ENCODE data around the gene SPACA7.

SPACA7 gene, protein sequence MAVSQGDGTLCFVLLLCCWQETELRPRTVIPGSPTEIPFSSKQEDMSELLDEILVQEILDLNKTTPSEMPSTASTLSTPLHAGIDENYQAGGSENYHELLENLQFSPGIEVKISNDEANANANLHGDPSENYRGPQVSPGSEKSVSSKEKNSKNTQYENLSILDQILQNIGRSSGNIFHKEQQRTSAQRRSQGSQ

DNA sequence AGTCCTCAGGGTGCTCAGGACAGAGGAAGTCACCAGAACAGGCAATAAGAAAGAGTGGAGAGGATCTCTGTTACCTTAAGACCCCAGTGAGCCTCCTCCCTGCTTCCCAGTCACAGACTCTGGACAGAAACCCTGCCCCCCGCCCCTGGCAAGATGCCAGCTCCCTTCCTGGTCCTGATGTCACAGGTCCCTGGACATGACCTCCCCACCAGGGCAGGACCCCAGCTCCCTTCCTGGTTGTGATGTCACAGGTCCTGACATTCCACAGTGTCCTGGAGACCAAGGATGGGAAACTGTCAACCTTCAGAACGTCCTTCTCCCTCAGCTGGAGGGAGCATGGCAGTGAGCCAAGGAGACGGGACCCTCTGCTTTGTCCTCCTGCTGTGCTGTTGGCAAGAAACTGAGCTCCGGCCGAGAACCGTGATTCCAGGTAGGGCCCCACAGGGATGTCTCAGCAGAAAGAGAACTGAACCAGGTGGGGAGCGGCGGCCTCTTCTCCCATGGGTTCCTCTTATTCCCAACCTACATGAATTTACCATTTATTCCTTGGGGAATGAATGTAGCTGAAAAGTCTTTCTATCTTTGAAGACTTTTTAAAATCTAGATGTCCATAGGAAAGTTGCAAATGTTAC lies at the start of gene SPACA7:
TSS of gene SPACA7 (plus strand) at position 306 of the 632 bp plus-strand sequence. CDS start at position 337, 31 bp downstream.
- no peak for DNase-seq

DNA sequence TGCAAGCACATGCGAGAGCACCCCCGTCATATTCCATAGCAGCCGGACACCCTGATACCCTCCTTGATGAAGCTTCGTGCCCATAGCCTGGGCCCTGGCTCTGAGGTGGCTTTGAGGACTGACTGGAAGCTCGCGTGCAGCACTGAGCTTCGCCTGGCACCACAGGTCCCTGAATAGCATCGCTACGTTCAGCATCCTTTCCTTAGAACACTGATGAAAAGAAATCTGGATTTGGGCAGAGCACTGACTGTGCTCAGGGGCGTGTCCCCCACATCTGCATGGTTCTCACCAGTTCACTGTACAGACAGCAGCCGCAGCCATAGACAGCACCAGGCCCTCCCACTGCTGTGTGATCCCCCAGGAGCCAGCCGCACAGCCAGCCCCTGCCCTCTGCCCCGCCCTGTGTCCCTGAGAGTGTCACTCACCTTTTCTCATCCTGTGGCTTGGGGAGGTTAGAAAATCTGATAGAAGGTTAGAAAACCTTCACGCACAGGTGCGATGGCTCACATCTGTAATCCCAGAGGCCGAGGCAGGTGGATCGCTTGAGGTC lies 49.3 kb upstream of the SPACA7 start:
- no peak for DNase-seq

DNA sequence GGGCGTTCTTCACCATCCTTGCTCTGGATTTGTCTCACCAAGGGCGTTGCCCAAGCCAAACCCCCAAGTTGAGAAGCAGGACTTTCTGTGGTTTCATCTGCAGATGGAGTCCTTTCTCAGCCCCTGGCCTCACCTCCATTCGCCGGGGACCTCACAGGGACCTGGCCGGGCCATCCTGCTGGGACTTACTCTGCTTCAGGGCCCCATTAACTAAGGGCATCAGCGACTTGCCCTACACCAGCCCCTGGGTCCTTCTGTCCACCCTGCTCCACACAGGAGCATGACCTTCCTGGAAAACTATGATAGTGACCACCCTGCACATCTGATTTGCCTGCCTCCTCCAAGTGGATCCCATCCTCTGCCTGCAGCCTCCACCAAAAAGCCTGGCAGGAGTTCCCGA lies 47.2 kb upstream of the SPACA7 start:
- no peak for DNase-seq

DNA sequence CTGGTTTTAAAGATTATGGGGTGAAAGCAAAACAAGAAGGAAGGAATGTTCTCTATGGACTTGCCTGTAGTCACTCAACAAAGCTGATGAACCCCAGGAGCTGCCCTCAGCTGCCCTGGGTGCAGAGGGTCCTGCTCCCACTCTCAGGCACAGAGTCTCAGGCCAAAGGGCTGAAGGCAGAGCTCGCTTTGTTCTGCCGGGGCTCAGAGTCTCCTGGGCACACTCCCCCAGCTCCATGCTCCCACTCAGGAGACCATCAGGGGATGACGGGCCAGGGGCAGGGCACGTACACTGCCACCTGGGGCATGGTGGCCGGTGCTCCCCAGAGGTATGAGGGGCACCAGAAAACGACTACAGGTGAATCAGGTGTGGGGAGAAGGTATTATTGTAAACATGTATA lies 46.8 kb upstream of the SPACA7 start:
- DNase-seq, result no peak

DNA sequence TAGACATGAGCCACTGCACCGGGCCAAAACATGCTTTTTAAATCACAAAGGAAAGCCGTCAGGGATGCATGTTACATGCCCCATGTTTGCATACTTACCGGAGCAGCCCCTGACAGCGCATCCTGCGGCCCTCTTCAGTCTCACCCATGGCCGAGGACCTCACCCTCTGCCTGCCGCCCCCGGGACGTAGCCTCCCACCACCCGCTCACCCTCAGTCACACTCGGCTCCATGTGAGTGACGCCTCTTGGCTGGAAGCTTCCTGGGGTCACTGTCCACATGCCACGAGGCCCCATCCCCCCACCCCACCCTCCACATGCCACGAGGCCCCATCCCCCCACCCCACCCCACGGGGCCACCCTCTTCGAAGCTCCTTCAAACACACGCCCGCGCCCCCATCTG lies 46.1 kb upstream of the SPACA7 start:
- no peak for DNase-seq

DNA sequence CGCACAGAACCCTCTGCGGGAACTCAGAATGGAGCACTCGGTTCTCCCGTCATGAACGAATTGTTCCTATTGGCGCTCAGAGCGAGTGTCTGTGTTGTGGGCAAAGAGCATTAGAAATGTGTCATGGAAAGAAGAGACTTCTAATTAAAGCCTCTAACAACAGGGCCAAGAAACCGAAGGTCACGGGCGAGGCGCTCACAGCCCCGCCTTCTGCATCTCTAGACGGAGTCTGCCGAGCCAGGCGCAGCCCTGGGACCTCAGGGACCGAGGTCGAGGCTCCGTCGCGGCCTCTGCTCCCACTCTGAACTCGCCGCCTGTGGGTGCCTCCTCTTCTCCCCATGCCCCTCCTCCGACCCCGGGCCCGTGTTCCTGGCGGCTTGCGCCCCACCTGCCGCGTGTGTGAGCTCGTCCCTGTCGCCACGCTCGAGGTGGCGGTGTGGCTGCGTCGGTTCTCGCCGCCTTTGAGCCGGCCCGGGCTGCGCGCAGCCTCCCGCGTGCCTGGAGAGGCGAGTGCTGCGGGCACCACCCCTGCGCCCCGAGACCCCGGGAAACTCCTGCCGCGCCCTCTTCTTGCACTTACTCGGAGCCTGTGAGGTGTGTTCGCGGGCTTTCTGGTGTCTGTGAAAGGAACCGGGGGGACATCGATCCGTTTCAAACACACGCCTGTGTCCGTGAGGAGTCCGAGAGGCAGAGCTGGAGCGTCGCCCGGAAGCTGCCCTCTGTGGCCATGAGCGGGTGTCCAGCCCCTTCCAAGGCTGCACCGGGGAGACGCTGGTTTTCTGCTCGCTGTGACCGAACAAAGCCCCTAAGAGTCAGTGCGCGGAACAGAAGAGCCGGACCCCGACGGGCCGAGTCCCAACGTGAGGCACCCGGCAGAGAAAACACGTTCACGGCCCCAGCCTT lies 45.4 kb upstream of the SPACA7 start:
- DNase-seq, result no peak

DNA sequence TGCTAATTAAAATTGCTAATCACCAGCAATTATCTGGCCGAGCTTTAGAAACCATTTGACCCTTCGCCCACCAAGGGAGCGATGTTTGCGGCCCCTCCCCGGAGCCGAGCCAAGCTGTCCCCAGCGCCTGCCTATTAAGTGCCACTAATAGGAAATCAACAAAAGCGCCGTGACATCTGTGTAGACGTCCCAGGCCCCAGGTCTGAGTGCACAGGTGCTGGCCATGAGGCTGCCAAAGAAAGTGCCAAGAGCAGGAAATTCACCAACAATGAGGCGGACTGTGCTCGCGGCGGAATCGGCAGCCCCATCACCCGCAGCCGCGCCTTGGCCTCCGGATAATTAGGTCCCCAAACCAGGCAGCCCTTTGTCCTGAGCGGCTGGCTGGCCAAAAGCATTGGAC lies 44.5 kb upstream of the SPACA7 start:
- no peak for DNase-seq

DNA sequence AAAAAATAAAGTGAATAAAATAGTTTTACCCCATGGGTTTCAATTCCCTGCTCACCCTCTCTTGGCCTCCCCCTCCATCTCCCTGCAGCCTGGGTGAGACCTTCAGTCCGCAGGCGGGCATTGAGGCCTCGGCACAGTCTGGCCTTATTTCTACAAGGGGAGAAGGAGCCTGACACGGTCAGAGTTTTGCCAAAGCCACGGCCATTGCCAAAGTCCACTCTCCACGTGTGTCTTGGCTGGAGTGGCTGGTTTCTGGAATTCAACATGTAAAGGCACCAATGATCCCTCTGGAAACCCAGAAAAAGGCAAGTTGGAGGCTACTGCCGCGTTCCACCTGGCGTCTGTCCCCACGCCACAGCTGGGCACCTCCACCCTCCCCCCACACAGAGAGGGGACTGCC lies 43.4 kb upstream of the SPACA7 start:
- DNase-seq, result no peak

DNA sequence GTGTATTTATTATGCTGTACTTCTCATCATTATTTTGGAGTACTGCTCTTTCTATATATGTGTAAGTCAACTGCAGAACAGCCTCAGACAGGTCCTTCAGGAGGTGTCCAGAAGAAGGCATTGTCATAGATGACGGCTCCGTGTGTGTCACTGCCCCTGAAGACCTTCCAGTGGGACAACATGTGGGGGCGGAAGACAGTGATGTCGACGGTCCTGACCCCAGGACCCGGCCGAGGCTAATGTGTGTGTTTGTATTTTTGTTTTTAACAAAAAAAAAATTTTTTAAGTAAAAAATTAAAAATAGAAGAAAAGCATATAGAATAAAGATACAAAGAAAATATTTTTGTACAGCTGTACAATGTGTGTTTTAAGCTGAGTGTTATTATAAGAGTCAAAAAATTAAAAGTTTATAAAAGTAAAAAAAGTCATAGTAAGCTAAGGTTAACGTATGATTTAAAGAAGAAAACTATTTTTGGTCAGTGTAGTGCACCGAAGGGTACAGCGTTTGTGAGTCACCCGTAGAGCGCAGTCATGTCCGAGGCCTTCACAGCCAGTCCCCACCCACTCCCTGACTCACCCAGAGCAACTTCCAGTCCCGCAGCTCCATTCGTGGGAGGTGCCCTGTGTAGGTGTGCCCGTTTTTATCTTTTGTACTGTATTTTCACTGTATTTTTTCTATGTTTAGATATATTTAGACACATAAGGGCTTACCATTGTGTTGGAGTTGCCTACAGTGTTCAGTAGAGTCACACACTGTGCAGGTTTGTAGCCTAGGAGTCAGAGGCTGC lies 42.2 kb upstream of the SPACA7 start:
- no peak for DNase-seq

DNA sequence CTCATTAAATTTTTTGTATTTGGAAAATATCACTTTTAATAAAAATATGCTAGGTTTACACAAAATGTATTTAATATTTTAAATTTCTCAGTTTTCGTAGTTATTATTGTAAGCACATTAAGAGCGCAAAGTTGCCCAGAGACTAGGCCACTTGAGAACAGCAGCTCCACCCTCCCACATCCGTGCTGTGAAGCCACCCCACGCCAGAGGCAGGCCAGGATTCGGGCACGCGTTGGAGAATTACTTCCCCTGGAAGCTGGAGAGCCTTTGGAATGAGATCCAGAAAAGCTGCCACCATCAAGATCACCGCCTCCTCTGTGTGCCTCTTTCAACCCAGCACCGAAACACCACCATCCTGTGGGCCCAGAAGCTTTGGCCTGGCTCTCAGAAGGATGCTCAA lies 41.0 kb upstream of the SPACA7 start:
- no peak for DNase-seq

DNA sequence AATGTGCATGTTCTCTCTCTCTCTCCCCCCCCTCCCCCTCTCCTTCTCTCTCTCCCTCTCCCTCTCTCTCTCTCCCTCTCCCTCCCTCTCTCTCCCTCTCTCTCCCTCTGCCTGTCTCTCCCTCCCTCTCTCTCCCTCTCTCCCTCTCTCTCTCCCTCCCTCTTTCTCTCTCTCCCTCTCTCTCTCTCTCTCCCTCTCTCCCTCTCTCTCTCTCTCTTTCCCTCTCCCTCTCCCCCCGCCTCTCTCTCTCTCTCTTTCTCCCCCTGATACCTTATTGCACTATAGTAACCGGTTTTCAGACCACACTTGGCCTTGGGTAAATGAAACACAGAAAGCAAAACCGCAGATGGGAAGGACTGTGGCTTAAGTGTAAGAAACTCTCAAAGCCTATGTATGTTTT lies 34.7 kb upstream of the SPACA7 start:
- no peak for DNase-seq

DNA sequence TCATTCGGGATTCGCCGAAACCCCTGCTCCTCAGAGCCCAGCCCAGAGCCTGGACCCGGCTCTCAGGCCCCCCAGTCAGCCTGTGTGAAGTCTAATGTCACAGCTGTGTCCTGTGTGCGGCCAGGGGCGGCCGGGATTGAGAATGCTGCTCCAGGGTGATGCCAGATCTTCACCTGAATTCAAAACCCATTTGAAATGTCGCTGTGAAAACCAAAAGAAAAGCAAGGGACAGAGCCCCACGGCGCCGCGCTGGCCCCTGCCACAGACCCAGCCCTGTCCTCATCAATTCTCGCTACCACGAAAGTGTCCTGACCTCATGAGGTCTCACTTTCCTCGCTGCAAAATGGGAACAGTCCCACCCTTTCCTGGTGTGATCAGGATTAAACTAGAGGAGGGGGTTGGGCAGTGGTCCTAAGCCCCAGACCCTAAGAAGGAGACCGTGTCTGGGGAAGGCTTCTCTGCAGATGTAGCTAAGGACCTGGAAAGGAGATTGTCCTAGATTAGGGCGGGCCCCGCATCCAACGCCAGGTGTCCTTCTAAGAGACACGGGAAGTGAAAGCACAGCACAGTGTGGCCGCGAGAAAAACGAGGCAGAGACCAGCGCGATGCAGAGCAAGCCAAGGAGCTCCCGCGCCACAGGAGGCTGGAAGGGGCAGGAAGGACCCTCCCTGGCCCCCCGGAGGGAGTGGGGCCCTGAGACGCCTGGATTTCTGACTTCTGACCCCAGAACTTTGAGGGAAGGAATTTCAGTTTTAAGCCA lies 34.0 kb upstream of the SPACA7 start:
- DNase-seq, result no peak

DNA sequence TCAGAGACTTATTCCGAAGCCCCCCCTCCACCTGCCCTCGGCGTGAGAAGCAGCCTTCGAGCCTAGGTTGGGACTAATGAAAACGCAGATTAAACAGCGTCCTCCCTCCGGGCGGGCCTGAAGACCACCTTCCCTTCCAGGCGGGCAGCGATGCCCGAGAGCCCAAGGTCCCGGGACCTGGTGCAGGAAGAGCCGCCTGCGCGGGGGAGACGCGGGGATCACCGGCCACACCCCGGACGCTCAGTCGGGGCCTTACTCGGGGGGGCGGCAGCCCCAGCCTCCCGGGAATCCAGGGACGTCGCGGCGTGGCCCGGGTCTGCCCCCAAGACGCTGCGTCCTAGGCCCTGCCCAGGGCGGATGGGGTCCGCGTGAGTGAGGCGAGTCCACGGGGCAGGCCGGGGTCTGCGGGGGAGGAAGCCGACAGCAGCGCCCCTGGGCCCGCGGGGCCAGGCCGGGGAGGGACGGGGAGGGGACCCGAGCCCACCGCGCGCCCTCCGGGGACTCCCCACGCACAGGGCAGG lies 33.3 kb upstream of the SPACA7 start:
- no peak for DNase-seq

DNA sequence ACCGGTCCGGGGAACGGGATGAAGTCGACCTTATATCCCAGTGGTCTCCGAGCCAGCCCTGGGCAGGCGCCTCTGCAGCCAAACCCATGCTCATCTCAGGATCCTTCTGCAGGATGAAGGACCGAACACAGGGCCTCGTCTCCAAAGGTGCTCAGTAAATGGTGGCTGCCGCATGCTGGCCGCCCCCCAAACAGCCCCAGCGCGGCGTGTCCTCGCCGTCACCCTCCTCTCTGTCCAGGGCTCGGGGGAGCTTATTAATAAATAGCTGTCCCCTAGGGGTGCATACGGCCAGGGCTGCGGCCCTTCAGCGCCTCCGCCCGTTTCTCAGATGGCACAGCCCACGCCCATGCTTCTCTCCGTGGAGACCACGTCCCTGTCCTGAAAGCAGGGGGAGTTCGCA lies 32.6 kb upstream of the SPACA7 start:
- DNase-seq, result no peak

DNA sequence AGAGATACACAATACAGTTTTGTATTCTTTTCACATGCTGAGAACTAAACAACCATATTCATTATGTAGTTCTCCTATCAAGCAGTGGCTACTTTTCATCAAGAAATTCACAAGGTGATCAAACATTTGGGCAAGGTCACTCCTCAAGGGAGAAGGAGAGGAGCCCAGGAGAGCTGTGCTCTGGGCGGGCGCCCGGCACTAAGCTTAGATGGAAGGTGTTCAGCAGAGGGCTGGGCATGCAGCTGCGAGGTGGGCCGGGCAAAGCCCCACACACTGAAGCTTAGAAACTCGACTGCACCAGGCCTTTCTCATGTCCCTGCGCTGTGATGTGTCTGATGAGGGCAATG lies 30.4 kb upstream of the SPACA7 start:
- no peak for DNase-seq

DNA sequence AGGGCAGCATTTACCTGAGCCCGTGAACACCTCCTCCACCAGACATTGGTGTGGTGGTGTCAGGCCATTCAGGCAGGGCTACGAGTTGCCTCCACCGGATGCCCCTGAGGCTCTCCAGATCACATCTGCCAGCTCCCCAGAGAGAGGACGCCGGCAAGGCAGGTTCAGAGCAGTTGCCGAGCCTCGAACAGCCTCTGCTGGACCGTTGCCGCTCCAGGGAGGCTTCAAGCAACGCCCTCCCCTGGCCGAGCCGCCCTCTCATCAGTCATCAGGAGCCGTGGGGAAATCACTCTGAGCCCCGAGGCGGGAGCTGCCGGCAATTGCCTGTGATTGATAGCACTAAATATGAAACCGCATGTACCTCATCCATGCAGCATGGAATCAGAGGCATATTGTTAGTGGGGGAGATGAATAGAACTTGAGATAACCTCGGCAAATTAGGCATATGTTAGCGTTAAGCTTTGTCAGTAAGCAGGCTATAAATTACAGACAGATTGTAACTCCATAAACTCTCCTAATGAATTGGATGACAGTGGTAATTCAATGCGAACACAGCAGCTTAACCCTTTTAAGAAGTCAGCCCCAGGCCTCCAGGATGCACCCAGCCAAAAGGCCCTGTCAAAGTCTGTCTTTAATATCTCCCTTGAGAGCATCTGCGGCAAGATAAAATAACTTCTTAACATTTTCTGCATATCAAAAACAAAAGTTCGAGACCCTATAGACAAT lies 29.8 kb upstream of the SPACA7 start:
- no peak for DNase-seq

DNA sequence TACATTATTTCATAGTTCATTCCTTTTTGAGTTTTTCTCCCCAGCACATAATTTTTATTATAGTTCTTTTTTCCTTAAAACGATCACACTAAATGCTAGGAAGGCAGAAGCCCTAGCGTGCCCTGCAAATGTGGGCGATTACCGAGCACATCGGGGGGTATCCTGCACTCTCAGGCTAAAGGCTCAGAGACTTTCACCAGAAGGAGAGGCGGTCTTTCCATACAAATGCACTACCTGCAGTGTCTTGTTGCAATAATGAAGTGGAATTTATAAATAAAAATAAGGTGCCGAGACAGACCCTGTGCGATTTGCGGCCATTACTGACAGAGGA lies 29.3 kb upstream of the SPACA7 start:
- DNase-seq, result no peak

DNA sequence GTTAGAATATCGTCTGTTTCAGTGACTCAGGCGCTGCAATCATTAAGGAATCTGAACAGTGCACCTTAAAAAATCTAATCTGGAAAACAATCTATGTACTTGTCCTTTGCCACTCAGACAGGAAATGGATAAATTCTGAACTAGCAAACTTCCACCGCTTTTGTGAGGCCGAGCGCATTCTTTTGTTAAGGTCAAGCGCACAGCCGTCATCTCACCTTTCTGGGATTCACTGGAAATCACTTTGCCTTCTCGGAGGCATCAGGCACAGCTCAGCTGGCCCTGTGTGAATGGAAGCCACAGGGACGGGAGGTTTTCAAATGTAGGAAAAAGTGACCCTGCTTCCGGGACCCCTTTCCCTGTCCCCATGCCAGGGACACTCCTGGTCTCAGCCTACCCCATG lies 28.2 kb upstream of the SPACA7 start:
- DNase-seq, result no peak

DNA sequence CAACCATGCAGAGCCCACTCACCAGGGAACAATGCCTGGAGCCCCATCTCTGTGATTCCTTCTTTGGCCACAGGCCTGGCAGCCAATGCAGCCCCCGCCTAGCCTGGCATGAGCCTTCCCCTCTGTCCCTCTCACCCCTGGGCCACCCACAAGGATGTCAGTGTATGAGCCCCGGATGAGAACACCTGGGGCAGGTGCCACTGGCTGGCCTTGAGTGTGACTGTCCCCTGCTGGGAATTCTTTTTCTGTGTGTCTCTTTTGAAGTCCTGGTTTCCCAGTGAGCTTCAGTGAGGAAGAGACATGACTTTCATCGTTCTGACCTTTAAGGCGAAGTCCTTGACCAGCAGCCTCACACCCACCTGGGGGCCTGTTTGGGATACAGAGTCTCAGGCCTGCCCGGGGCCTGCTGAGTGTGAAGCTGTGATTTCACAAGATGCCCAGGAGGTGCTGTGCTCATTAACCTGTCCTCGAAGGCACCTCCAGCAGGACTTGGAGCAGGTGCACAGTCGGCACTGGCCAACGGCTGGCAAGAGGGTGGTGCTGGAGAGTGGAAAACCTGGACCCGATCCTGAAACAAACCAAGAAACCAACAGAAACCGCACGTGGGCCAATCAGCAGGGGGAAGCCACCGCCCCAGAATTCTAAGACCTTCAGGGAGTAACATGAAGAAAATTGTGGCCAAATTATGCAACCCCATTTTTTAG lies 27.4 kb upstream of the SPACA7 start:
- DNase-seq, result no peak

DNA sequence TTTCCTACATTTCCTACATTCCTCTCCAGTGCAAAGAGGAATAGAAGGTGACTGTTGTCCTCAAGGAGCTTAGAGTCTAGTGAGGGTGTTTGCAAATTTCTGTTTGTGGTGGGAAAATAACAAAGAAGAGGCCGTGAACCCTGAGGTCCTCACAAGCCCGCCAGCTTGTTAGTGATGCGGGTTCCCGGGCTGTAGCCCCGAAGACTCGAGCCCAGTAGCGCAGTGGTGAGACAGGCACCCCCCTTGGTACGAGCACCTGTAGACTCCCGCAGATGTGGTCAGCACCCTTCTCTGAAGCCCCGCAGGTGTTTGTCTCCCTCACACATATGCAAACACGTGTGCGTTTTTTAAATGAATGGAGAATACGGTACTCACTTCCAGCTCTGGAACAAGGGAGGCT lies 26.5 kb upstream of the SPACA7 start:
- no peak for DNase-seq

DNA sequence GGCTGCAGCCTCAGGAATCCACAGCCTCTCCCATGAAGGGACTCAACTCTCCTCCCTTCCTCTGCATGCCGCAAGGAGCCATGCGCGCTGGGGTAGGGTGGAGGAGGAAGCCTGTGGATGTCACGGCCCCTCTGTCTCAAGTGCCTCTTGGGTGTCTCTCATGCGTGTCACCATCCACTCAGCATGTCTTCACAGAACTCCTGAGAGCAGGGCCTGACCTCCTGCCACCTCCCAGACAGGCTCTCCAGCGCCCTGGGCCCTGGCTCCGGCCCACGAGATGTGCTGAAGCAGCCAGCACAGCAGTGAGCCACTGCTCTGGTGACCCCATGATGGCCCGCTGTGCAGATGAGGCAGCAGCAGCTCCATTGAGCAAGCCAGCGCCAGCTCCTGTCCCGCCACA lies 25.9 kb upstream of the SPACA7 start:
- no peak for DNase-seq
